Pancreas (tissue), 10 donors: Measurements from ENCODE around the gene CBLN1. TPM values are rescaled to one million over a fixed set of nuclear protein-coding genes. Genes with fewer than 3 reads are reported as not detected.

Source experiments
- ATAC-seq, 4 donors: fragments of 200-7000 bp; cut with Tn5 transposase; one replicate each; pipeline versions ENCODE4 v1.8.0 to v1.9.1; 2020; ENCODE audit warnings: mild to moderate bottlenecking in 4 of 4, moderate library complexity in 4 of 4
- DNase-seq, 6 donors: peaks; one replicate each; pipeline ENCODE4 v3.0.0-alpha.2; 2020
- FAIRE-seq: peaks from 2 replicates; lab custom pipeline; 2012; peaks lifted over from hg19 to GRCh38; lab: Jason Lieb, UNC
- H3K27ac ChIP-seq, 4 donors: fragments of 200-600 bp; sonication (generic); 1 replicate in 3 of 4; 2 replicates in 1 of 4; pipeline versions ENCODE4 v1.5.0 to v1.8.0; 2020
- H3K27me3 ChIP-seq, 4 donors: fragments of 200-600 bp; one replicate each; pipeline ENCODE4 v1.8.0; 2021
- H3K36me3 ChIP-seq, 3 donors: fragments of 200-600 bp; sonication (generic) in 1 of 3; one replicate each; pipeline versions ENCODE4 v1.5.0 to v1.8.0; 2020 to 2021
- H3K4me1 ChIP-seq, 3 donors: fragments of 200-600 bp; one replicate each; pipeline ENCODE4 v1.8.0; 2021
- H3K4me3 ChIP-seq, 4 donors: fragments of 200-600 bp; sonication (generic) in 2 of 4; one replicate each; pipeline versions ENCODE4 v1.5.0 to v1.8.0; 2020 to 2021
- H3K9me3 ChIP-seq, 4 donors: fragments of 200-600 bp; one replicate each; pipeline ENCODE4 v1.8.0; 2021
- CTCF ChIP-seq, 4 donors: fragments of 200-600 bp; sonication (generic) in 3 of 4; IDR thresholded peaks; one replicate each; pipeline versions ENCODE4 v1.5.0 to v1.8.0; 2021; ENCODE audit warnings: antibody characterized with exemption in 4 of 4
- WGBS, 2 donors: extraction: QIAGEN DNeasy Blood & Tissue Kit; methylation state at CpG; one replicate each; pipeline ENCODE4 v1.1.7; 2013; 5-methylcytosine and 5-hydroxymethylcytosine counted together
- intact Hi-C, 3 donors: fragments of 100-400 bp; cut with DNase I; formaldehyde crosslinking; loops; one replicate each; pipeline versions ENCODE4 v1.11.1 to v1.14.2; 2022
- polyA plus RNA-seq, 2 donors: library from polyadenylated mRNA; stranded (reverse); fragments of 200-250 nt; gene quantifications; one replicate each; pipeline ENCODE4 v1.2.3, GENCODE V29; 2013
- total RNA-seq, 6 donors: library from RNA; stranded (reverse); fragmentation: NEBNext Ultra II Directional in 4 of 6; extraction: Animal tissue kit (Norgen Biotek cat#: 25700) in 4 of 6; gene quantifications; one replicate each; pipeline versions ENCODE4 v1.2.1 to v1.2.4, GENCODE V29; 2021 to 2023
- donor health status: healthy with polysubstance abuse.
- donor health status: DM: no; HTN: no; CAD: no; lungs with moderate emphysema.
- donor health status: DM: no; HTN: no; CAD: no.
- donor health status: control.
- donor health status: control.
- donor health status: Bipolar disorder and iron deficiency.
- donor health status: DM: yes; HTN: yes; CAD: no.
- donor health status: DM: no; HTN: no; CAD: no.
- donor health status: DM: no; HTN: no; CAD: no.
- donor health status: DM: yes; HTN: yes; CAD: no.

Gene CBLN1
- 1 to 10 TPM in 1 of 6 donors, under 1 TPM in 5; 0.28 to 1.0 (median 0.57) TPM for total RNA-seq
- 1 to 10 TPM in 1 of 2 donors, under 1 TPM in 1; 0.57 to 2.1 TPM for polyA plus RNA-seq

- FAIRE-seq (no peak), DNase-seq (no peak), ATAC-seq (no peak)
- intact Hi-C loops: no loop called here
- Histone ChIP-seq H3K36me3 (no peaks in the 10 kb centered on the region), H3K9me3 (no peaks in the 10 kb centered on the region), H3K27ac (peak within 1 kb of the TSS in 3 of 4 donors; percentile 57 to 77 (median 67)), H3K4me1 (peaks cover 0 to 12% (median 4%) of the 10 kb centered on the region in 3 donors), H3K4me3 (peak within 1 kb of the TSS; percentile 20 to 59 (median 48)), H3K27me3 (peaks cover 4 to 27% (median 10%) of the 10 kb centered on the region in 4 donors)
- TF ChIP-seq CTCF (IDR thresholded peaks at IDR 0.05): no peak
- 0 to 1% methylated on average over 4 to 45 of the region's 45 CpGs for WGBS, 2 donors
Observed at GRCh38 chr16:49281480-49281842, at the start of gene CBLN1. Gene CBLN1, minus strand, starts transcription at chr16:49281838. Its CDS starts 373 bp downstream, at chr16:49281465.

- Histone ChIP-seq H3K27me3 (no peaks in the 10 kb centered on the region), H3K36me3 (no peaks in the 10 kb centered on the region), H3K4me3 (no peak overlapping the region), H3K4me1 (no peaks in the 10 kb centered on the region), H3K9me3 (no peaks in the 10 kb centered on the region), H3K27ac (no peak overlapping the region)
- TF ChIP-seq CTCF (IDR thresholded peaks at IDR 0.05): no peak
- ATAC-seq (no peak), DNase-seq (no peak), FAIRE-seq (no peak)
- intact Hi-C loops: no loop called here
- WGBS, 2 donors: 73 to 76% methylated on average over 9 of the region's 9 CpGs
Observed at GRCh38 chr16:49330562-49331201, 49.0 kb upstream of the CBLN1 start.

DNA sequence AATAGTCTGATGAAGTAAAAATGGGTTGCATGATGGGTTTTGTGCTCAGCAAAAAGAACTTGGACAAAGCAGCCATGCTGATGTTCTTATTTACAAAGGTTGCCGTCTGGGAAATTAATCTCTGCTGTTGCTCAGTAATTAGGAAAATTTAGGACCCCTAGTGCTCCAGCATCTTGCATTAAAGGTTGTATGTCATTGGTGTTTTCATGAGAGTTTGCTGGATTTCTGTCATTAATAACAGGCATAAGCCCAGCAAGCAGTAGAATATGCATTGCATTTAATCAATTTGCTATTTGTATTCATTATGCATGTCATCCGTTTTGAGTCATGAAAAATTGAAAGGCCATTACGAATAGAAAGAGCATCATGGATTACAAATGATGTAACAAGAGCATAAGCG is 46.7 kb upstream of the CBLN1 start:
- ATAC-seq (no peak), FAIRE-seq (no peak), DNase-seq (no peak)
- 79 to 81% methylated on average over 4 of the region's 4 CpGs for WGBS, 2 donors
- intact Hi-C loops: no loop called here
- H3K27ac ChIP-seq: no peak overlapping the region
- H3K4me1 ChIP-seq: no peaks in the 10 kb centered on the region
- no peaks in the 10 kb centered on the region for H3K27me3 ChIP-seq
- H3K36me3 ChIP-seq: no peaks in the 10 kb centered on the region
- no peak overlapping the region for H3K4me3 ChIP-seq
- TF ChIP-seq CTCF (IDR thresholded peaks at IDR 0.05): no peak
- no peaks in the 10 kb centered on the region for H3K9me3 ChIP-seq

- H3K36me3 ChIP-seq: no peaks in the 10 kb centered on the region
- 19 to 34% methylated on average over 4 of the region's 4 CpGs for WGBS, 2 donors
- intact Hi-C loops: no loop called here
- peak in 4 of 6 donors; percentile 40 to 67 (median 59) for DNase-seq
- no peak overlapping the region for H3K4me3 ChIP-seq
- no peaks in the 10 kb centered on the region for H3K27me3 ChIP-seq
- H3K4me1 ChIP-seq: no peaks in the 10 kb centered on the region
- no peak for FAIRE-seq
- peak; percentile 85 to 96 (median 86) for ATAC-seq
- no peak for TF ChIP-seq CTCF (IDR thresholded peaks at IDR 0.05)
- H3K27ac ChIP-seq: no peak overlapping the region
- no peaks in the 10 kb centered on the region for H3K9me3 ChIP-seq
Observed at GRCh38 chr16:49327466-49327865, 45.8 kb upstream of the CBLN1 start.

DNA sequence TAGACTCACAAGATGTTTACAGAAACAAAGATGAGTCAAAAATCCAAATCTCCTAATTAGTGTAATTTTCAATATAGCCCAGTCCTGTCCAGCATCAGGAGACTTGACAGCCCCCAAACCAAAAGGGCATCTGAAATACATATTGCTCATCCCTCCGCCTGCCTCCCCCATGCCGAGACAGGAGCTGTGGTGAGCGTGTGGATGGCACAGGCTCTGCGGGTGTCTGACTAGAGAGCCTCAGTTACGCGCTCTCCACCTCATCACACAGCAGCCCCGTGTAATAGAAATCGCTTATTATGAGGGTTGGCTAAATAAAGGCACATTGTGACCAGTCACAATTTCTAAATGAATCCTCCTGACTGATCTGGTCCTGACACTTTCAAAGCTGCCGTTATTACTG is 43.1 kb upstream of the CBLN1 start:
- H3K36me3 ChIP-seq: no peaks in the 10 kb centered on the region
- intact Hi-C loops: no loop called here
- H3K27me3 ChIP-seq: no peaks in the 10 kb centered on the region
- no peak for FAIRE-seq
- no peak for ATAC-seq
- TF ChIP-seq CTCF (IDR thresholded peaks at IDR 0.05): no peak
- DNase-seq: no peak
- no peak overlapping the region for H3K4me3 ChIP-seq
- no peaks in the 10 kb centered on the region for H3K4me1 ChIP-seq
- H3K9me3 ChIP-seq: no peaks in the 10 kb centered on the region
- no peak overlapping the region for H3K27ac ChIP-seq
- WGBS, 2 donors: 82 to 87% methylated on average over 9 of the region's 9 CpGs
